ENCODE results near the gene SCGB1D2.

The SCGB1D2 gene

DNA sequence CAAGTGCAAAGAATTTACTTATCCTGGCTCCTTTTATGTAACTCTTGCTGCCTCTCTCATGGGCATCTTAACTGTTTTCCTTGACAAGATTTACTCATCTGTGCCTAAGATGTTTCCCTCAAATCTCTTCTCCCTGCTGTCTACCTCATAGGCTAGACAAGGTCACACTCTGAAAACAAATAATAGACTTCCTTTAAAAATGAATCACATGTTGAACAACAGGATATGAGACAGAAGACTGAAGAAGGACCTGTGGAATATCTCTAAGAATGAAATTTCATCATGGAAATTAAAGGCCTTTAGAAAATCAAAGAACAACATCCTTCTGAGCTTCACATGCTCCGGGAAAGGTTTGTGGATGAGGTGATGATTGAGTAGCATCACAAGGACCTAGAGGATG lies 22.0 kb downstream of the SCGB1D2 start:
- DNase-seq, result no peak

DNA sequence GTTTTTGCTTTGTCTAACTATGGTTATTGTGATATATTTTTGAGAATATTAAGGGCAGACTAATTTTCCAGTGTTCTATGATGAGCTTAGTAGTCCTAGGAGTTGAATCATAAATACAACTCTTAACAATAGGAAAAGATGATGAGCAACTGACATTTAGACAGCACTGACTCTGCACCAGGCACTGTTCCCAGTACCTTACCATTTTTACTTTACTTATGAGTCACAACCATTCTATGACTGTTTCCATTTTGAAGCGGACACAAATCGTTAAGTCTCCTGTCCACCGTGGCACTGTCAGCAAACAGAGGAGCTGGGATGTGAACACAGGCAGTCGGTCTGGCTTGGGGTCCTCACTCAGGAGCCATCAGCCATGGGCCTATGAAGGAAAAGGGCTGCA lies 24.5 kb downstream of the SCGB1D2 start:
- DNase-seq, result no peak

DNA sequence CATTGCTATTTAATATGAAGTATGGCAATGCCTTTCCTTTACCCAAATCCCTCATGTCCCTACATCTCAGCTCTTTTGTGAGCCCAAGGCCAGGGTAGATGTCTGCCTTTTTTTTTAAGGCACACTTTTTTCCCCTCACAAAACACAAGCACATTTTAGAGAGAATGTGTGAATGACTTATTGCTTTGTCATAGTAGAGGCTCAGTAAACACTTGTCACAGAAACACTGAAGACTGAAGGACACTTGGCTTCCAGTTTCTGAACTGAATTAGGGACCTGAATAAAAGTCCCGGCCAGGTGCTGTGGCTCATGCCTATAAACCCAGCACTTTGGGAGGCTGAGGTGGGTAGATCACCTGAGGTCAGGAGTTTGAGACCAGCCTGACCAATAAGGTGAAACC lies 25.0 kb downstream of the SCGB1D2 start:
- DNase-seq, result no peak

DNA sequence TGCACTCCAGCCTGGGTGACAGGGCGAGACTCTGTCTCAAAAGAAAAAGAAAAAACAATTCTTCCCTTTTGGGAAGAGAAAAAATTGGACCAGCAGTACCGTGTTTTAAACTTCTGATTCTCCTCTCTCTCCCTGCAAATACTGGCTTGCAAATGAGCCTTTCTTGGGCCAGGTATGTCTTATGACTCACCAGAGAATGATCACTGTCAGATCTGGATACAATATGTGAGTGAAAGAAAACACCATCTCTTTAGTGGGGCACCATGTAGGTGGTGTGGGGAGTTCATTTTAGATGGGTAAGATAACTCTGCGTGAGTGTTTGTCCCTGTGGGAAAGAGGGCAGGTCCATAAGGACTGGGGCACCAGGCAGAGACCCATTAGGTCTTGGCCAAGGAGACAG lies 25.5 kb downstream of the SCGB1D2 start:
- DNase-seq, result no peak

DNA sequence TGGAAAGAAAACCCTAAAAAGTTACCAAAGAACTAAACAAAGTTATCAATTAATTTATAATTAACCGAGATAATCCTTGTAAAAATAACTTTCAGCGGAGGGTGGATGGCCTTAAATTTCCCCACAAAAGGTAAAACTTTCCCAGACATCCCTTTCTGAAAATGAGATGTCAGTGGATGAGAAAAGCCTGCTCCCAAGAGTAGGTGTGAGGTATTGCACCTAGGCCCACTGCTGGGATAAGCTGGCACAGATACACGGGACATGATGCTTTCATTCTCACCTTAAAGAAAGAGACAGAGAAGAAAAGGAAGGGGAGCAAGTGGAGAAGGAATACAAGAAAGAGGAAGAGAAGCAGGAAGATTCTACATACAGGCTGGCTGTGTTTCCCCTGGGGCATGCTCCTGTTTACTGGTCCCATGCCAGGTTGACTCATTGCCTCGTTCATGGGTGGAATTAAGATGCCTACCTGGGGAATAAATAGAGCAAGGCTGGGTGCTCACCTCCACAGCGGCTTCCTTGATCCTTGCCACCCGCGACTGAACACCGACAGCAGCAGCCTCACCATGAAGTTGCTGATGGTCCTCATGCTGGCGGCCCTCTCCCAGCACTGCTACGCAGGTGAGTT lies 27.7 kb downstream of the SCGB1D2 start, which contains the start of gene SCGB2A2:
Gene SCGB2A2 (plus strand): TSS at position 505 of the 625 bp plus-strand sequence. CDS start 59 bp downstream, at position 564.
- DNase-seq, result no peak

DNA sequence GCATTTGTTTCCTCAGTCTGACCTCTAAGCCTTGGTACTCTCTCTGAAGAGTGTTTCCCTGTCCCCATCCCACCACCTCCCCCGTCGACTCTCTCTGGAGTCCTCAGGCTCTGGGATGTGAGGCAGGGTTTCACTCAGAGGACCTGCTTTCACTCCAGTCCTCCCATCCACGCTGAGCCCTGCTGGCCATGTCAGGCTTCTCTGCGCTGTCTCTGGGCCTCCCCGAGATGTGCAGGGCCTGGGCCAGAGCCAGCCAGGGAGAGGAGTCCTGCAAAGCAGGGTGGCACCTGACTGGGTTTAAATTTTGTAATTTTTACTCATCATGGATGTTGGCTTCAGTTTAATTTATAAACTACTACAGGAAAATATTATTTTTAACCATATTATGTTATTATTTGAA lies 31.2 kb downstream of the SCGB1D2 start:
- DNase-seq, result no peak

DNA sequence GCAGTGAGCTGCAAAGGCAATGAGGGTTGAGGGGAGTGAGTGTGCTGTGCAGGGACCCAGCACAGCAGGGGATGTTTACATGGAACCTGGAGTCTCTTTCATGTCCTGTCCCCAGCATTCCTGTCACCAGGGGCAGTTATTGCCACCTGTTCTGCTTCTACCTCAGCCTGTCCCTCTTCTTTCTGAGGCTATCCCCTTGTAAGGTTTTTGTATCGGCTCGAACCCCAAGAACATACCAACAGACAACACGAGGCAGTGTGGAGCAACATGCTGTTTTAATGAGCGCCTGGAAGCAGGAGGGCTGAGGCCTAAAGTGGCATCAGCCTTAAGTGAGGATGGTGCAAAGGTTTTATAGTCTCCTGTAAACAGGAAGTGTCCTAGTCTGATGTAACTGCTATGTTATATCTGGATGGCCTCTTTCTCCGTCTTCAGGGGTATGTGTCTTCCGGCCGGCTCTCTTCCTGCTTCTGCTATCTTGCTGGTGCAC lies 31.8 kb downstream of the SCGB1D2 start:
- DNase-seq, result no peak

DNA sequence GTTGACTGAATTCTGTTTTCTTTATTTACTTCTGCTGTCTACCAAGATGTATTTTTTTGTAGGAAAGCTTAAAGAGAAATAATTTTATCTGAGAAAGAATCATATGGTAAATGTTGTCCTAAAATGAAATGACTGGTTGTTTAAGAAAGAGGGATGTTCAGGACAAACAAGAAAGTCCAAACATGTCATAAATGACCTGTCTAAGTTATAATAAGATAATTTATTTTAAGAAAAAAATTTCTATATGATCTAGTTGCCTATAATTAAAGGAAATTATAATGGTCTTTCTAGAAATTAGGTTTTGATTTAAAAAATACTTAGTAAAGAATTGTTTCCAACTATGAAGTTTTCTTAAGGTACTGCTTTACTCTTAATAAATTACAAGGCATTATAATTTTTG lies 38.4 kb downstream of the SCGB1D2 start:
- DNase-seq, result no peak
